Panc1 (cell line): Measurements from ENCODE around the gene FOXO3B. TPM values are rescaled to one million over a fixed set of nuclear protein-coding genes. Genes with fewer than 3 reads are reported as not detected.
A peak's percentile ranks its signal among the peaks of the same experiment; 100 is the strongest.
"Not testable (repeated sequence)": the region's sequence is repeated elsewhere in the genome, so short reads cannot be mapped to it uniquely, and the experiment has no call there.

Experiments
- ATAC-seq: fragments of 200-7000 bp; cut with Tn5 transposase; 2 replicates; pipeline ENCODE4 v1.9.1; 2020; ENCODE audit warnings: mild to moderate bottlenecking, moderate library complexity
- Bru-seq: library from RNA; stranded (reverse); fragments of 400-500 nt; gene quantifications from one replicate; lab custom pipeline; 2021; lab: Mats Ljungman, UMichigan
- BruChase-seq, 2 experiments: library from RNA; stranded (reverse); fragments of 400-500 nt; gene quantifications; one replicate each; lab custom pipeline; 2021; lab: Mats Ljungman, UMichigan
- BruUV-seq: library from RNA; stranded (reverse); fragments of 400-500 nt; replicated peaks from 2 replicates; lab custom pipeline; 2021; lab: Mats Ljungman, UMichigan
- CTCF ChIA-PET: fragments of 300-600 bp; sonication (Branson Sonifier 250); formaldehyde crosslinking; loops from one replicate; lab custom pipeline; 2022; ENCODE audit warnings: antibody characterized with exemption; lab: Charles Lee
- POLR2A ChIA-PET: fragments of 300-600 bp; sonication (Branson Sonifier 250); formaldehyde crosslinking; loops from one replicate; lab custom pipeline; 2022; ENCODE audit warnings: antibody characterized with exemption; lab: Charles Lee
- DNase-seq: peaks from one replicate; pipeline ENCODE4 v3.0.0-alpha.2; 2010; ENCODE audit warnings: low read depth, low spot score
- H3K27ac ChIP-seq: 2 replicates; pipeline ENCODE4 v1.5.1; 2011; ENCODE audit warnings: mild to moderate bottlenecking, low read length, inconsistent platforms
- H3K27me3 ChIP-seq: fragments of 200-500 bp; sonication (Bioruptor generic); 2 replicates; pipeline ENCODE4 v1.6.0; 2014; ENCODE audit warnings: low read length, inconsistent platforms; ENCODE audit not compliant: control insufficient read depth, insufficient read depth
- H3K36me3 ChIP-seq: fragments of 200-500 bp; sonication (Bioruptor generic); 2 replicates; pipeline ENCODE4 v1.5.1; 2014; ENCODE audit warnings: inconsistent platforms, mild to moderate bottlenecking, low read length, moderate library complexity; ENCODE audit not compliant: control insufficient read depth, insufficient read depth
- H3K4me1 ChIP-seq: 2 replicates; pipeline ENCODE4 v1.5.1; 2011; ENCODE audit warnings: inconsistent platforms, mild to moderate bottlenecking, low read length, moderate library complexity; ENCODE audit not compliant: control insufficient read depth, insufficient read depth
- H3K4me3 ChIP-seq, 2 experiments: 2 replicates each; pipeline ENCODE4 v1.5.1; 2011 to 2012; ENCODE audit warnings: low read depth in 2 of 2, low read length in 2 of 2, mild to moderate bottlenecking in 2 of 2, inconsistent platforms in 1 of 2, moderate library complexity in 1 of 2
- H3K9me3 ChIP-seq: fragments of 200-500 bp; sonication (Bioruptor generic); 2 replicates; pipeline ENCODE4 v1.5.1; 2014; ENCODE audit warnings: low read depth, mild to moderate bottlenecking, inconsistent platforms, low read length, moderate library complexity; ENCODE audit not compliant: control insufficient read depth, insufficient read depth
- in situ Hi-C: cut with HindIII; loops from 2 replicates; pipeline ENCODE4 v1.10.0; 2016; ENCODE audit warnings: low sequenced_read_pairs, low pct_unique_long_range_greater_than_20kb
- intact Hi-C: fragments of 100-400 bp; cut with micrococcal nuclease; formaldehyde crosslinking; loops from one replicate; pipeline ENCODE4 v1.10.0; 2022; ENCODE audit not compliant: unreplicated experiment
- long read RNA-seq: library from polyadenylated mRNA; unstranded; transcript quantifications from one replicate; pipeline ENCODE4 v2.0.0, GENCODE V29; 2021; ENCODE audit not compliant: unreplicated experiment
- polyA plus RNA-seq: library from polyadenylated mRNA; unstranded; fragments of >200 nt; gene quantifications from one replicate; pipeline ENCODE4 v1.2.1, GENCODE V29; 2012; ENCODE audit warnings: missing spikeins; ENCODE audit not compliant: insufficient read length
- total RNA-seq: library from RNA; stranded (reverse); gene quantifications from one replicate; pipeline ENCODE4 v1.2.1, GENCODE V29; 2021; ENCODE audit not compliant: unreplicated experiment

Gene FOXO3B
- total RNA-seq, result 4.2 TPM
- 5.2 TPM for polyA plus RNA-seq
- percentile 46 among the genes with signal in this experiment for Bru-seq, nascent RNA
- BruChase-seq, experiment 1, labeled RNA remaining after a 2-hour chase, result percentile 73 among the genes with signal in this experiment
- BruChase-seq, experiment 2, labeled RNA remaining after a 6-hour chase, result percentile 62 among the genes with signal in this experiment
- long read RNA-seq, partial matches to known transcripts, result 0 of 3 reads
- long read RNA-seq, other reads (novel, unspliced or antisense), result 0 of 3 reads

GRCh38 chr17:18681767-18682571 is at the start of gene FOXO3B:
Gene FOXO3B, minus strand, starts transcription at chr17:18682314. Its CDS starts 663 bp downstream, at chr17:18681651.
- CTCF ChIA-PET, H3K9me3 ChIP-seq, intact Hi-C loops, H3K36me3 ChIP-seq, H3K4me1 ChIP-seq, in situ Hi-C loops, POLR2A ChIA-PET, H3K27me3 ChIP-seq: not testable (repeated sequence)
- ATAC-seq, result peak; percentile 99
- peak within 1 kb of the TSS; percentile 57; the same call in 1 of the 2 replicates for H3K27ac ChIP-seq
- peak within 1 kb of the TSS; percentile 45 to 54 for H3K4me3 ChIP-seq
- DNase-seq, result peak; percentile 76
- TSS peak; percentile 87 for BruUV-seq

DNA sequence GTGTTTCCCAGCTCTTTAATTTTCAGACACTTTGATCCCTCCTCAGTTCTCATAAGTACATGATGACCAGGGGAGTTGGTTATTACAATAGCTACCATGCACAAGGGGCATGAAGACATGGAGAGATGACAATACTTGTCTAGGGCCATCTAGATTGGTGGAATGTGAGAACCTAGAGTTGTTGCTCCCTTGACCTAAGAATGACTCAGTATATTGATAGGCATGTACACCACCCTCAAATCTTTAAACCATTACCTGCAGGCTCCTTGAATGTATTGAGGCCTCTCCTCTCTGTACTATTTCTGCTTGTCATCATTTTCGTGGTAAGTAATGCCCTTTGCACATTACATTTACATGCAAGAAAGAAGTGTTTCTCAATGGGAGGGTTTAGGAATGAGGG is 41.4 kb upstream of the FOXO3B start:
- H3K9me3 ChIP-seq, in situ Hi-C loops, H3K4me3 ChIP-seq, BruUV-seq, H3K4me1 ChIP-seq, ATAC-seq, H3K36me3 ChIP-seq, POLR2A ChIA-PET, CTCF ChIA-PET, intact Hi-C loops, H3K27ac ChIP-seq, DNase-seq, H3K27me3 ChIP-seq: not testable (repeated sequence)

DNA sequence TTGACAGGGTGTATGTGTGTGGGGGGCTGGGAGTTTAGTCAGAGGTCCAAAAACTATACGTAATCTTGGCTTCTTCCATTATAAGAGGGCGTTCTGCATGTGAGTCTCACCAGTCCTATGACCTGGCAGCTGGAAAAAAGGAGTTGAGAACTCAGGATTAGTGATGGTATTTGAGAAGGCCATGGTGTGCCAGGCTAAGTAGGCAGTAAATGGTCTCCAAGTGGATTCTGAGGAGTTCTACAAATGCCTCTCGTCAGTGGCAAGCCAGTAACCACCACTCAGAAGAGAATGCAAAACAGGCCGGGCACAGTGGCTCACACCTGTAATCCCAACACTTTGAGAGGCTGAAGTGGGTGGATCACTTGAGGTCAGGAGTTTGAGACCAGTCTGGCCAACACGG is 40.5 kb upstream of the FOXO3B start:
- H3K4me1 ChIP-seq, in situ Hi-C loops, H3K36me3 ChIP-seq, H3K27me3 ChIP-seq, H3K4me3 ChIP-seq, intact Hi-C loops, H3K27ac ChIP-seq, CTCF ChIA-PET, DNase-seq, POLR2A ChIA-PET, H3K9me3 ChIP-seq, BruUV-seq, ATAC-seq: not testable (repeated sequence)

- not testable (repeated sequence) for H3K27ac ChIP-seq
These were observed 39.8 kb upstream of the FOXO3B start for GRCh38 chr17:18721775-18722547.

GRCh38 chr17:18719428-18720110 is 37.5 kb upstream of the FOXO3B start:
- H3K4me3 ChIP-seq, BruUV-seq, H3K9me3 ChIP-seq, POLR2A ChIA-PET, H3K36me3 ChIP-seq, DNase-seq, H3K27me3 ChIP-seq, H3K27ac ChIP-seq, H3K4me1 ChIP-seq, in situ Hi-C loops, intact Hi-C loops: not testable (repeated sequence)
- ATAC-seq, result peak; percentile 27; the same call in 1 of the 2 replicates
- CTCF ChIA-PET, result interaction anchor here (0.5 kb wide), 1 partner anchor 94 kb away, joined by 6 read pairs; no protein-coding TSS in a partner anchor

More at GRCh38 chr17:18721775-18722547, 39.8 kb upstream of the FOXO3B start:
- peak; percentile 82 for ATAC-seq
- H3K36me3 ChIP-seq, H3K9me3 ChIP-seq, POLR2A ChIA-PET, CTCF ChIA-PET, H3K4me3 ChIP-seq, in situ Hi-C loops, DNase-seq, H3K4me1 ChIP-seq, intact Hi-C loops, H3K27me3 ChIP-seq: not testable (repeated sequence)
- TSS peak; percentile 62 for BruUV-seq

DNA sequence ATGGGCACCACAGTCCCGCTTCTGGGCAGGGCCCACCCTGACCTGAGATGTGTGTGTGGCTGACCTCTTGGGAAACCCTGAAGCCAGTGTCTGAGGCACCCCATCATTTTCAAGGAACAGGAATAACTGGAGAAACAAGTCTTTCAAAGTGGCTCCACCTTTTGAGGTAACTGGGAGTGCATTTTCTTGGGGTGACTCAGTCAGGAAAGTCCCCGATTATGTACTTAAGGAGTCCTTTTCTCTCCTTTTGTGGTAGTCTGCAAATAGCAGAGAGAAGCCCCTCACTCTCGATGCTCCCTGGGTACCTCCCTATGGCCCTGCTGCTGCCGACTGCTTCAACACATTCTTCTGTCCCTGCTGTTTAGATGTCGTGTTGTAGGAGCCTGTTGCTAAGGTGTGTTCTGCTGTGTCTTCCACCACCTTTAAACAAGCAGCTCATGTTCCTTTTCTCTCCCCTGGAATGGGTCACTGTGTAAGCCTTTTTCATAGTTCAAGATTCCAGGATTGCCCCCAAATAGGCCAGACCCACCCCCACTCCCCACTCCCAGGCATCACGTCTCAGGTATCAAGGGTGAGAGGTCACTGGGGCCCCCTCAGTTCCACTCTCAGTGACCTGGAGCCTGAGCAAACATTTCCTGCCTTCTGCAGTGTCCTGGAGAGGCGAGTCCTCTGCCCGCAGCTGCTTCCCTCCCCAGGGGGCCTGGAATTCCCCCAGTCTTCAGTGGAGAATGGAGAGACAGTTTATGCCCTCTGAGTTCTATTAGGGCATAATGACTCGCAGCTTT is 36.7 kb upstream of the FOXO3B start:
- H3K4me1 ChIP-seq, intact Hi-C loops, DNase-seq, H3K9me3 ChIP-seq, H3K36me3 ChIP-seq, H3K4me3 ChIP-seq, in situ Hi-C loops, POLR2A ChIA-PET, BruUV-seq, H3K27me3 ChIP-seq: not testable (repeated sequence)
- H3K27ac ChIP-seq, result peak overlapping the region; percentile 35; the same call in 1 of the 2 replicates
- CTCF ChIA-PET, result interaction anchor here (0.5 kb wide), 1 partner anchor 93 kb away, joined by 6 read pairs; no protein-coding TSS in a partner anchor
- peak; percentile 89 for ATAC-seq
